GM18870 (cell line): ENCODE data around the gene LMBR1.
"Not testable (repeated sequence)": the region's sequence is repeated elsewhere in the genome, so short reads cannot be mapped to it uniquely, and the experiment has no call there.

ENCODE experiments used
- ATAC-seq: cut with Tn5 transposase; IDR thresholded peaks from one replicate; pipeline ENCODE4 v1.9.1; 2021; ENCODE audit warnings: moderate library complexity; ENCODE audit not compliant: unreplicated experiment

LMBR1 gene

DNA sequence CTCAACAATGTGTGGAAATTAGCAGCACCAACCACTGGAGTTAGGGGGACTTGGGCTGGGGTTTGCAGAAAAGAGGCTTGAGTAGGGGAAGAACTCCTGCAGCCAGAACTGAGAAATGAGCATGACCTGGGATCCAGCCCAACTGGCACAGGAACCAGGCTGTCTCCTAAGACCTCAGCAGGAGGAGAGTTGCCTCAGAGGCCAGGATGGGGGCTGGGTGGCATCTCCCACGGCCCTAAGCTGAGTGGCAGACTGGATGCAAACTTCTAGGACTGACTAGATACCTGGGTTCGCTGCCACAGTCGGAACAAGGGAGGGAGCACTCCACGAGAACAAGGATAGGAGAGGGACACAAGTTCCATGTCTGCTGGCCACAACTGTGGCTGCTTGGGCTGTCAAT, 189.8 kb downstream of the LMBR1 start:
- no peak for ATAC-seq

DNA sequence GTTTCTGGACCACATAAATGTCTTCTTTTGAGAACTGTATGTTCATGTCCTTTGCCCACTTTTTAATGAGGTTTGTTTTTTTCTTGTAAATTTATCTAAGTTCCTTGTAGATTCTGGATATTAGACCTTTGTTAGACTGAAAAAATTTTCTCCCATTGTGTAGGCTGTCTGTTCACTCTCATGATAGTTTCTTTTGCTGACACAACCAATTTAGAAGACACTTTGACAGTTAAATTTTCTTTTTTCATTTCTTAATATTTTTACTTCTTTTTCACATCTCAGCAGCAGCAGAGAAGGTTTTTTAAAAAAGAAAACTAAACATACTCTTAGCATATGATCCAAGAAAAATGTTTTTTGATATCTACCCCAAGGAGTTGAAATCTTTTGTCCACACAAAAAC, 190.6 kb downstream of the LMBR1 start:
- no peak for ATAC-seq

DNA sequence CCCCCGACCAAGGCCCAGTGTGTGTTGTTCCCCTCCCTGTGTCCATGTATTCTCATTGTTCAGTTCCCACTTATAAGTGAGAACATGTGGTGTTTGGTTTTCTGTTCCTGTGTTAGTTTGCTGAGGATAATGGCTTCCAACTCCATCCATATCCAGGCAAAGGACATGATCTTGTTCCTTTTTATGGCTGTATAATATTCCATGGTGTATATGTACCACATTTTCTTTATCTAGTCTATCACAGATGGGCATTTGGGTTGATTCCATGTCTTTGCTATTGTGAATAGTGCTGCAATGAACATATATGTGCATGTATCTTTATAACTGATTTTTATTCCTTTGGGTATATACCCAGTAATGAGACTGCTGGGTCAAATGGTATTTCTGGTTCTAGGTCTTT, 191.2 kb downstream of the LMBR1 start:
- ATAC-seq, result not testable (repeated sequence)

DNA sequence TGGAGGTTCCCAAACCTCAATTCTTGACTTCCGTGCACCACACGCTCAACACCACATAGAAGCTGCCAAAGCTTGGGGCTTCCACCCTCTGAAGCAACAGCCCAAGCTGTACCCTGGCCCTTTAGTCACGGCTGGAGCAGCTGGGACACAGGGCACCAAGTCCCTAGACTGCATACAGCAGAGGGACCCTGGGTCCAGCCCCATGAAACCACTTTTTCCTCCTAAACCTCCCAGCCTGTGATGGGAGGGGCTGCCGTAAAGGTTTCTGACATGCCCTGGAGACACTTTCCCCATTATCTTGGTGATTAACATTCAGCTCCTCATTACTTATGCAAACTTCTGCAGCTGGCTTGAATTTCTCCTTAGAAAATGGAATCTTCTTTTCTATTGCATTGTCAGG, 194.5 kb downstream of the LMBR1 start:
- ATAC-seq, result not testable (repeated sequence)

DNA sequence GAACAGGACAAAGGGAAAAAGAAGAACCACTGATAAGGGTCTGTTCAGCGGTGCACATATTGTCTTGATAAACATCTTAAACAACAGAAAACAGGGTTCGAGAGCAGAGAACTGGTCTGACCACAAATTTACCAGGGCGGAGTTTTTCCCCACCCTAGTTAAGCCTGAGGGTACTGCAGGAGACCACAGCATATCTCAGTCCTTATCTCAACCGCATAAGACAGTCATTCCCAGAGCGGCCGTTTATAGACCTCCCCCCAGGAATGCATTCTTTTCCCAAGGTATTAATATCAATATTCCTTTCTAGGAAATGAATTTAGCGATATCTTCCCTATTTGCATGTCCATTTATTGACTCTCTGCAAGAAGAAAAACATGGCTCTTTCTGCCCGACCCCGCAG, 195.7 kb downstream of the LMBR1 start:
- not testable (repeated sequence) for ATAC-seq

DNA sequence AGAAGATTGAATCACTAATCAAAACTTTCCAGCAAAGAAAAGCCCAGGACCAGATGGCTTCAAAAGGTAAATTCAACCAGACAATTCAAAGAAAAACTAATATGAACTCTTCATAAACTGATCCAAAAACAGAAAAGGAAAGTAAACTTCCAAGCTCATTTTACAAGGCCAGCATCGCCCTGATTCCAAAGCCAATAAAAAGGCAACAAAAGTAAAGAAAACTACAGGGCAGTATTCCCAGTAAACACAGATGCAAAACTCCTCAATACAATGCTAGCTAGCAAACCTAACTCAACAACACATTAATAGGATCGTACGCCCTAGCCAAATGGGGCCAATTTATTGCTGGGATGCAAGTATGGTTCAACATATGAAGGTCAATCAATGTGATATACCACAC, 199.4 kb downstream of the LMBR1 start:
- no peak for ATAC-seq

DNA sequence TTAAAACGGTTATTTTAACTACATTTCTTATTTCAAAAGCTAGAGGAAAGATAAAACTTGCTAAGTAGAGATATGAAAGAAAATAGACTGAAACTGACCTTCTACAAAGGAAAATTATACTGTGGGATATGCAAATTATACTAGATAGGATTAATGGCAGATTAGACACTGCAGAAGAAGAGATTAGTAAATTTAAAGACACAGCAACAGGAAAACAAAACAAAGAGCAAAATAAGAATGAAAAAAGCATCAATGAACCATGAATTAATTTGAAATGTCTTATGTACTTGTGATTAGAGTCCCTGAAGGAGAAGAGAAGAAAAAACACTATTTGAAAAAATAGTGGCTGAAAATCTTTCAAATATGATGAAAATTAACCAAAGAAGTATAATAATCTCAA, 200.1 kb downstream of the LMBR1 start:
- ATAC-seq, result no peak

DNA sequence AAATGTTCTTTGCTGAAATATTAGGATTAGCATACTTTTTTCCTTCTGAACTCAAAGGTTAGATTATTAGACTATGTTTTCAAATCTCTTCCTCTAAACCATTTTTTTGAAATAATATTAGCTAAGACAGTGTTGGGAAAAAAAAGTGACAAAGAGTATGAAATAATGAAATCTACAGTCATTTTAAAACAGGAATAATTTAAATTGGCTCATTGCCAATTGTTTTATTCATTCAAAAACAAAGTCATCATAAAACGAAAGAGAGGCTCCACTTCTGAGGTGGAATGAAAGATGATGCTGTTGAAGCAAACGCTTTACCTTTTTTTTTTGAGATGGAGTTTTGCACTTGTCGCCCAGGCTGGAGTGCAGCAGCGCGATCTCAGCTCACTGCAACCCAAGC, 201.2 kb downstream of the LMBR1 start:
- no peak for ATAC-seq

DNA sequence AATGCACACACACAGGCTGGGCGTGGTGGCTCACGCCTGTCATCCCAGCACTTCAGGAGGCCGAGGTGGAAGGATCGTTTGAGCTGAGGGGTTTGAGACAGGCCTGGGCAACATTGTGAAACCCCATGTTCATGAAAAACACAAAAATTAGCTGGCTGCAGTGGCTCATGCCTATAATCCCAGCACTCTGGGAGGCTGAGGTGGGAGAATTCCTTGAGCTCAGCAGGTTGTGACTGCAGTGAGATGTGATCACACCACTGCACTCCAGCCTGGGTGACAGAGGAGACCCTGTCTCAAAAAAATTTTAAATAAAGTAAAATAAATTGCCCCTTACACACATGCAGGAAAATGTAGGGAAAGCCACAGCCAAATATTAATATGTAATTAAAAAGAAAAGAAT, 208.3 kb downstream of the LMBR1 start:
- no peak for ATAC-seq

DNA sequence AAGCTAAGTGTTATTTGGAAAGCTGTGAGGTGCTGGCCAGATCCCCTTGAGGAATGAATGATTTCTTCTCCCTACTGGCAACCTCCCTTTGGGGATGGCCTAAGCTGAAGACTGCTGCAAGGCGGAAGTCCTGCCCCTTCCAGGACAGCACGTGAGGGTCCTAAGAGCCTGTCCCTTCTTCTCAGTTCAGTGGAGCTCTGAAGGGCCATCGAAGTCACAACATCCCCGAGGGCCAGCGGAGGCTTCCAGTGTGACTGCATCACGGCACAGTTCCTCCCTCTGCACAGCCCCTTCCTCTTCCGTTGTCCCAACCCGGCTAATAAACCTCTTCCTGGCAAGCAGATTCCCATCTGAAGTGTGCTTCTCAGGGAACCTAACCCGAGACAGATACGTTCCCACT, 208.7 kb downstream of the LMBR1 start:
- ATAC-seq, result no peak

DNA sequence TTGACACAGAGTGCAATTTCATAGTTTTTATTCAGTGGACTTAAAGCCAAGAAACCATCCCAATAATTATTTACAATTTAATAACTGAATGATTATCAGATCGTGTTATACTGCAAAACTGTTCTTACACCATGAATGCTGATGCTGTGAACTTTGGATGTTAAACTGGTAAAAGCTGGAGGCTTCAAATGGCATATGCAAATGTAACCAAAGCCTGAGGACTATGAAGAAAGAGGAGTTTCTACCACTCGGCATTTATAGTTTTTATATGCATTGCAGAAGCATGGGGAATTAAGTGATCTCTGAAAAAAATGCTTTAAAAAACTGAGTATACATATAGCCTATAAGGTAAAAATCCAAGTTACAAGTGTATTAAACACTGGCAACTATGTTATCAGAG, 210.1 kb downstream of the LMBR1 start:
- no peak for ATAC-seq

DNA sequence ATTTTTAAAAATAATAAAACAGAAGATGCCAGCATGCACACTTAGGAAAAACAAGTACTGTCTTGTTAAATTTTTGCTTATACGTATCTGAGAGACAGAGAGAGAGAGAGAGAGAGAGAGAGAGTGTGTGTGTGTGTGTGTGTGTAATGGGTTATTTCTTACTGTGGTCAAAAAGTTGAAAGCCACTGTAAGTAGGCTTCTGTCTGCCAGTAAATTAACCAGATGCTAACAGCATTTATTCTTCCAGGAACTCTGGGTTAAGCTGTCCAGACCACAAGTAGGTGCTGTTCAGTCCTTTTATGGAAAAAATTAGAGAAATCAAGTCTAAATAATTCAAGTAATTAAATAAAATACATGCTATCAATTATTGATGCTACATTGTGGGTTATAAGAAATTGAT, 212.7 kb downstream of the LMBR1 start:
- ATAC-seq, result no peak

DNA sequence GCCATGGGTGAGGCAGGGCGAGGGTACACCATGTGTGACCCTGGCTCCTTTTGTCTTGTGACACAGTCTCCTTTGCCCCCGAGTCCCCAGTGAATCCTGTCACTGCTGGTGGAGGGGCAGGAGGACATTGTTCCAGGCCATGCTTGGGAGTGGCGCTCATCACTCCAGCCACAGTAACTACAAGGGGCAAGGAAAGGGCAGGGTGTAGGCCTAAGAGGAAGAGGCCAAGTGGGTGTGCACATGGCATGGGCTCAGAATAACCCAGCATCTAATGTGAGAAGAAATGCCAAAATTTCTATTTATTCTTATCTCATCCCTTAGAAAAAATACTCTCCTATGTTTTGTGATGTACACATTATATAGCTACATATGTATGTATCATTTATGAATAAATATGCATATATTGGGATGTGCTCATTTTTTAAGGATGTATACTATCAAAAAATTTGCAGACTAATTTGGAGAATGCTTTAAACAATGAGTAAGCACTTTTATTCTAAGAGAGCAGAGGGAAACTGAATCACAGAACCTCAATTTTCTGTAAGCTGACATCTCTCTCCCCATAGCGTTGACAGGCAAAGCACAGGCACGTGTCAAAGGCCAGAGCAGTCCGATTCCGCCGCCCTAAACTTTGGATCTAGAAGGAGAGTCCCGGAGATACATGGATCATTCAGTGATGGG, 215.5 kb downstream of the LMBR1 start:
- no peak for ATAC-seq

DNA sequence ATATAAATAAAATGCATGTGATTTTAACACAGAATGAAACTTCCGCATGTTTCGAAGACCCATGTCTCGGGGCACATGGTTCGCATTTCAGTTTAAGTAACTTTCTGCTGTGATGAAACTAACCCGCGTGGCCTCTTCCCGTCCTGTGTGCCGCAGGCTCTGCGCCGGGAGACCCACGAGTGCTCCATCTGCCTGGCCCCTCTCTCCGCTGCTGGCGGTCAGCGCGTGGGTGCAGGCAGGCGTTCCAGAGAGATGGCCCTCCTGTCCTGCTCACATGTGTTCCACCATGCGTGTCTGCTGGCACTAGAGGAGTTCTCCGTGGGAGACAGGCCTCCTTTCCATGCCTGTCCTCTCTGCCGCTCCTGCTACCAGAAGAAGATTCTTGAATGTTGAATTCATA, 216.7 kb downstream of the LMBR1 start:
- ATAC-seq, result no peak

DNA sequence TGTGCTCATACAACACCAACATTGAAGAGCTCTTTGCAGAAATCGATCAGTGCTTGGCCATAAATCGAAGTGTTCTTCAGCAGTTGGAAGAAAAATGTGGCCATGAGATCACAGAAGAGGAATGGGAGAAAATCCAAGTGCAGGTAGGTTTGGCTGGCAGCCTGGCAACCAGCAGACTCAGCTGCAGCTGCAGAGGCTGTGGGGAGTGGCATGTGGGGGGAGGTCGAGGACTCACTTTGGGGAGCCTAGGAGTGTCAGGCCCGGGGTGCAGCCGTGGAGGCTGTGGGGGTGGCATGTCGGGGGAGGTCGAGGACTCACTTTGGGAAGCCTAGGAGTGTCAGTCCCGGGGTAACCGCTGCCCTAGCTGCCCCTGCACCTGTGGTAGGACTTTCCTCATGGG, 217.3 kb downstream of the LMBR1 start:
- no peak for ATAC-seq

DNA sequence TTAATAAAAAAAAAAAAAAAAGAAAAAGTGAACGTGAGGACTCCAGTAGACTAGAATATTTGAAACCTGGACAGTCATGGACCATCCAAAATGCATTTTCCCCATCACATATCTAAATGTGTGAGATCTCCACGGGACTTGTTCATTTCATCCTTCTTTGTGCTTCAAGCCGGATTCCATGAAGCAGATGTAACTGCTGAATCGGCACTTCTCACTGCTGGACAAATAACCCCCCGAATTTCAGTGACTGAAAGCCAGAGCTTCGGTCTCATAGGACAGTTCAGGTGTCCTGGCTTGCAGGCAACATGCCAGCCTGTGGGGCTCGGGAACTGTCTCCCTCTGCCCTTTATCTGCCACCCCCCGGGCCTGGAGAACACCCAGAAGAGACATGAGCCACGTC, 219.1 kb downstream of the LMBR1 start:
- ATAC-seq, result no peak

DNA sequence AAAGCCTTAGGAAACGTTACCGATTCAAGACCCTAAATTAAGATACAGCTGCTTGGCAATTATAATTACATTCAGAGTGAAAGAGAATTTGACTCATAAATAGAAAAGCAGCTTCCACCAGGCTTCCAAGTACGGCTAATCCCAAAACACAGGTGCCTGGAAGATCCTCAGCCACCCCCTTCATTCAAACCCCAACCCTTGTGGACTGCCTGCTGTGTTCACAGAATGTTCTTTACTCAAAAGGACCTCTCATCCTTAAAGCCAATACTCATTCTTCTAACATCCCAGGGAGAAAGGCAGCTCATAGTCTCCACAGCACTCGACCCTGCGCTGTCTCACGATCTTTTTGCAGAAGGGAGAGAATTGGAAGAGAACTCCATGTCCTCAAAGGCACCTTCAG, 219.5 kb downstream of the LMBR1 start:
- ATAC-seq, result no peak

DNA sequence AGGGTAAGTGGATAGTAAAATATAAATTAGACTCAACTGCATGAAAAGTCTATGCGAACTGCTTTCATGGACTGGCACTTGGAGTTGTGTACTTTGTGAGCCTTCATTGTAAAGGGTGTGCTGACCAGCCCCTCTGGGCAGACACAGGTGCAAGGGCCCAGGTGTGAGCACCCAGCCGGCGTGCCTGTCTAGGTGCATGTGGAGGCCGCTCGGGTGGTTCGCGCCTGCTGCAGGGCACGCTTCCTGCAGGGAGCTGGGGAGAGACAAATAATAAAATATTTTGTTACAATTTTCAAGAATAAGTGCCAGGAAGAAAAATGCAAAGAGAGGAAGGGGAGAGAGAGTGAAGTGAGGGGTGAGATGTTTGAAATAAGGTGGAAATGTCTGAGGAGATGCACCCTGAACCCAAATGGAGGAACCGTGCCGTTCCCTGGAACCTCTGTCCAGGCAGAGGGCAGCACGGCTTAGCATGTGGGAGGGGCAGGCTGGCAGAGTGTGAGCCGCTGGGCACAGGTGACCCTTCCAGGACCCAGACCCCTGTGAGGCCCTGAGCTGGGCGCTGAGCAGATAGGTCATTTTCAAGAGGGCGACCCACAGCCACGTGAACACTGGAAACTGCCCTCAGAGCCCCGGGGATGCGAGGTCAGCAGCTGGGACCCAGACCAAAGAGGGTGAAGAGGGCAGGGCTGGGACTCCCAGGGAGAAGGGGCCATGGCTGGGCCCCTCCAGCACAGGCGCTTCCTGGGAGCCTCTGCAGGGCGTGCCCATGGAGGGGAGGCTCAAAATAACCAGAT, 223.8 kb downstream of the LMBR1 start:
- ATAC-seq, result no peak

DNA sequence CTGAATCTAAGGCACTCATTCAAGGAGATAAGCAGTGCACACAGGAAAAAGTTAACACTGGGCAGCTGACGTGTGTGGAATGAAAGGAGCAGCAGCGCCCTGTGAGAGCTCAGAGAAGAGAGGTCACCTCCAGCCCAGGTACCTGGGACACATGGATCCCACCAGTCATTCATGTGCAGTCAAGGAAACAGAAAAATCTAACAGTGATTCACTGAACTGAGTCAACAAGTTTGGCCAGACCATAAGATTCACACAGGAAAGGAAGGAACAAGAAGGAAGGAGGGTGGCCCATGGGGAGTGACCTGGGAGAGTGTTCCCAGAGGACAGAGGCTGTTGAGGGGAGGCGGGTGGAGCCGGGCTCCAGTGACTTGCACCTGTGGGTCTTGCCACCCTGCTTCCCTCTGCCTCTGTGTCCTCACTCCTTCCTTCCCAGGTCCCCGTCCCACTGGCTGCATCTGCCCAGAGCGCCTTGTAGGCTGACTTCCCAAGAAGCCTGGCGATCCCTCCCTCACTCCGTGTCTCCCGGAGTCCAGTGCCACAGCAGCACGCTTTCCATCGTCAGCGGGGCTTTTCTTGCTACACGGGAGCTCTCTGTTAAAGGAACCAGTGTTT, 224.7 kb downstream of the LMBR1 start:
- ATAC-seq, result no peak

DNA sequence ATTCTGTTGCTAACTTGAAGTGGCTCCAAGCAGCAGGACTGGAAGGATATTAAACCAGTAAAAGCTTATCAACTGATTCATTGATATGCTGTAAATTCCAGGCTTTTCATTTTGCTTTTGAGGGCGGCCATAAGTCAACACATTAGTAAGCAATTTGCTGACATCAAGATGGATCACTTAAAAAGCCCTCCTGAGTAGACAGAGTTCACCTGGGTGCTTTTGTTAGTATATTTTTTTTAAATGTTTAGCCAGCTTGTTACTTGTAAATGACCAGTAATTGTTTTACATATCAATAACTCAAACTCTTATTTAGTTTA, 225.9 kb downstream of the LMBR1 start:
- no peak for ATAC-seq

DNA sequence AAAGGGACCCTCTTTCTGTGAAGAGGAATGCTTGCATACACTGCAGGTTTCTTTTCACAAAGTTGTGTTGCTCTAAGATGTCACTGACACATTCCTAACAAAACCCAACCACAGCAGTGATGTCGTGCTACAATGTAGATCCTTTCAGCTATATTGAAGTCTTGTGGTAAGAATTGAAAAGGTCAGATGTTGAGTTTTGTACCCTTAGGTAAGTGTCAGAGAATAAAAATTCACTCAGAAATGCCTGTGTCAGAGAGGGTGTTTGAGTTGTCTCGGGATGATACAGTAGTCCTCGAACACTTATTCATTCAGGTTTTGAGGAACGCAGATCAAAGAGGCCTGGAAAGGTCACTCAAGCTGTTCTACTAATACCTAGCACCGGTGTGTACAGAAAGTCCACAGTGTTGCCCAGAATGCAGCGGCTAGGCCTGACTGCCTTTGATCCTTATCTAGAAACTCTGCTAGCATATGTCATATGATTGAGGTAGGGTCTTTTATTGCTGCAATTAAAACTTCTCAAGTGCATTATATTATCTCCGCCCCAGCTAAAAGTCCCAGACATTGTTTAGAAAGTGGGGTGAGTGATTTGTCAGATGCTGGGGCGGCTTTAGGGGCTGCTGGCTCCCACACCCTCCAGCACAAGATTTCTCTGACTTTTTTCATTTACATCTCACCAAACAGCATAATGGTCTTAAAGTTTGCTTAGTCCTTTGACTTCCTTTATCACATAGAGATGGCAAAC, 226.4 kb downstream of the LMBR1 start:
- no peak for ATAC-seq

DNA sequence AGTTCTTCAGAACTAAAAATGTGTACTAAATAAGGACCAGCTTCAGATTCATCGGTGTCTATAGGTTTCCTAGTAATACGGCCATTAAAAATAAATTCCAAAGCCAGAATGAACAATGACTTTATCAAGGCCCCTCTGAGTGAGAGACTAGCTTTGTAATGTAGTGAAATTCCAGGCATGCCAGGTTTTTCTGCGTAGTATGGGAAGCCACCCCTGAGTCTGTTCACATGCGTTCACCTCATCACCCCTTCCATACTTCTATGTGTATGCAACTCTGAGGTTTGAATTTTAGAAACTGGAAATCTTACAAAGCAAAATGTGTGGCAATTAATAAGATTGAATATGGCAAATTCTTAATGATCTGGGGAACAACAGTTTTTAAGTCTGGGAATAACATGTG, 227.9 kb downstream of the LMBR1 start:
- no peak for ATAC-seq
